HG02571 (cell line): ENCODE measurements around the gene MTMR12.
"Not testable (repeated sequence)": the region's sequence is repeated elsewhere in the genome, so short reads cannot be mapped to it uniquely, and the experiment has no call there.

Experiments
- ATAC-seq: cut with Tn5 transposase; IDR thresholded peaks from one replicate; pipeline ENCODE4 v1.9.1; 2021; ENCODE audit warnings: mild to moderate bottlenecking, moderate library complexity; ENCODE audit not compliant: unreplicated experiment

MTMR12 gene

GRCh38 chr5:32302835-32303754 lies 9.6 kb downstream of the MTMR12 start:
- ATAC-seq, result no peak

DNA sequence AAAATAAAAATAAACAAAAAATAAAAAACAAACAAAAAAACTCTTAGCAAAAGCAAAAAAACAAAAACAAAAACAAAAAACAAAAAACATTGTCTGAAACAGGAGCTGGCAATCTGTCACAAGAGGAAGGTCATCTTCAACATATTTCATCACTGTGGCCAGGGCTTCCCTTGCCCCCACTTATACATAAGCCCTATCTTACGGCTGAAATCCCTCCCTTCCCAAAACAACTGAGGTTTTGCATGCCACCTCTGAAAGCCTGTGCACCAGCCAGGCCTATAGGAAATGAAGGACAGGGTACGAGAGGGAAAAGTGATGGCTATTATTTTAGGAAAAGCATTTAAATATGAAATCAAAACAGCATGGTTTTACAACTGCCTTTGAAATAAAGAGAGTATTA lies 10.8 kb downstream of the MTMR12 start:
- ATAC-seq, result no peak

GRCh38 chr5:32299059-32299677 lies 13.6 kb downstream of the MTMR12 start:
- no peak for ATAC-seq

- ATAC-seq, result no peak
Measured at GRCh38 chr5:32298059-32298415, 14.7 kb downstream of the MTMR12 start.

DNA sequence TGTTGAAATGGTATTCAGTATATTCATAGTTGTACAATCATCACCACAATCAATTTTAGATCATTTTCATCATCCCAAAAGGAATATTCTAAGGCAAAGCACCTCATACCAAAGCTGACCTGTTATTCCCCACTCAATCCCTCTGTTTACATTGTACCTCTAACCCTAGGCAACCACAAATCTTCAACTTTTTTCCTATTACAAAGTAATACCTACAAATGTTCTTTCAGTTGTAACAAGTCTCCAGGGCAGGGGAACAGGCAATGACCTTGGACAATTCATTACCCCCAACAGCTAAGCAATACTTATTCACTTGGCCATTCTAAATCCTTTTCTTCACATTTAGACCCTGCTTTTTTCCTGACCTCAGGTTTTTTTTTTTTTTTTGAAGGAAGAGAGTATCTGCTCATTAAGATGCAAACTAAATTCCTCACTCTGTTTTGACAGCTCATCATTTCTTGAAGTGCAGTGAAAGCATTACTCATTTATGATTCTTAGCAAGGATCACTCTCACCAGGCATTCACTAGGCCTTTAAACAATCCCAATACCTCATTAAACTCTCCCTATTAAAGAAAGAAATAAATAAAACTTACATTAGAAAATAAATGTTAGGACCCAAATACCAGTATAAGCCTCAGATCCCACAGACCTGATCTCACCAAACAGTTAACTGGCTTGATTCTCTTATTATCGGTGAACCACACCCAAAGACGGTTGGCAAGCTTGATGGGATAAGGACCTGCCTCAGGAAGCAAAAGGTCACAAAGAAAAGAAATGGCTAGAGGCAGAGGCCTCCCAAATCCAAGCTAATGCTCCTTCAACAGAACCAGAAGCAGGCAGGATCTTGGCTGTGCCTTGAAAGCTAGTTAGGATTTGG lies 15.3 kb downstream of the MTMR12 start:
- ATAC-seq, result no peak

- not testable (repeated sequence) for ATAC-seq
Measured at GRCh38 chr5:32295966-32296772, 16.6 kb downstream of the MTMR12 start.

GRCh38 chr5:32291591-32291990 lies 21.1 kb downstream of the MTMR12 start:
- ATAC-seq, result no peak

DNA sequence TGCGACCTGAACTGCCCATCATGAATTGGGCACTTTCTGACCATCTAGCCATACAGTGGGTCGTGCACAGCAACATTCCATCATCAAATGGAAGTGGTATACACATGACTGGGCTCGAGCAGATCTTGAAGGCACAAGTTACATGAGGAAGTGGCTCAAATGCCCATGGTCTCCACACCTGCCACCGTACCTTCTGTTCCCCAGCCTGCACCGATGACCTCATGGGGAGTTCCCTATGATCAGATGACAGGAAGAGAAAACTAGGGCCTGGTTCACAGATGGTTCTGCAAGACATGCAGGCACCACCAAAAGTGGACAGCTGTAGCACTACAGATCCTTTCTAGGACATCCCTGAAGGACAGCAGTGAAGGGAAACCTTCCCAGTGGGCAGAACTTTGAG lies 21.8 kb downstream of the MTMR12 start:
- peak; percentile 63 for ATAC-seq

GRCh38 chr5:32290501-32290900 lies 22.2 kb downstream of the MTMR12 start:
- ATAC-seq, result not testable (repeated sequence)

DNA sequence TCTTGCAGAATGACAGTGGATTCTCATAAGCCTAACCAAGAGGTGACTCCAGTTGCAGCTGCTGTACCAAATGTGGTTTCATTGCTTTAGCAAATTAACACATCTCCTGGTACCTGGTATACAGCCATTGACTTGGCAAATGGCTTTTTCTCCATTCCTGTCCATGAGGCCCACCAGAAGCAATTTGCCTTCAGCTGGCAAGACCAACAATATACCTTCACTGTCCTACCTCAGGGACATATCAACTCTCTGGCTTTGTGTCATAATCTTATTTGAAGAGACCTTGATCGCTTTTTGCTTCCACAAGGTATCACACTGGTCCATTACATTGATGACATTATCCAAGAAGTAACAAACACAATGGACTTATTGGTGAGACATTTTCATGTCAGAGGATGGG lies 22.8 kb downstream of the MTMR12 start:
- ATAC-seq, result not testable (repeated sequence)

- not testable (repeated sequence) for ATAC-seq
Measured at GRCh38 chr5:32288135-32288534, 24.6 kb downstream of the MTMR12 start.

GRCh38 chr5:32287525-32287924 lies 25.2 kb downstream of the MTMR12 start:
- not testable (repeated sequence) for ATAC-seq

DNA sequence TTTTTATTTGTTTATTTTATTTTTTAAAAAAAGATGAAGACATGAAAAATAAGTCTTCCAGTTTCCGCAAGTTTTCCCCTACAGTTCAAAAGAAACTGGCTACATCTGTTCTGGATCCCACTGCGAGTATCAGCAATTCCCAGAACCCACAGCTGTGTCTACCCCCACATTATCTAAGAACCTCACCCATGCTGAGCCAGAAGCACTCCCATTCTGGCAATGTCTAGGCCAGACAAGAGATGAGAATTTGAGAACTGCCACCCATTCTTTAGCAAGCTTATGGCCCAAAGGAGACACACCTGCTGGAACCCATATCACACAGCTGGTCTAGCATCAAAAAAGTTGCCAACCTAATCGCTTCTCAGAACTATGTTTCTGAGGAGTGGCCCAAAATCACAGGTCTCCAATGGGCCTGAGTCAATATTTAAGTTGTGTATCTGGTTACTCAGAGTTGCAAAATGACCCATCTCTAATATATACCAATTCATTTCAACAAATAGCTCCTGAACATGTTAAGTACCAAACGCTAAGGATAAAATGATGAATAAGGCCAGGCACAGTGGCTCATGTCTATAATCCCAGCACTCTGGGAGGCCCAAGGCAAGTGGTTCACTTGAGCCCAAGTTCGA lies 27.1 kb downstream of the MTMR12 start:
- no peak for ATAC-seq

DNA sequence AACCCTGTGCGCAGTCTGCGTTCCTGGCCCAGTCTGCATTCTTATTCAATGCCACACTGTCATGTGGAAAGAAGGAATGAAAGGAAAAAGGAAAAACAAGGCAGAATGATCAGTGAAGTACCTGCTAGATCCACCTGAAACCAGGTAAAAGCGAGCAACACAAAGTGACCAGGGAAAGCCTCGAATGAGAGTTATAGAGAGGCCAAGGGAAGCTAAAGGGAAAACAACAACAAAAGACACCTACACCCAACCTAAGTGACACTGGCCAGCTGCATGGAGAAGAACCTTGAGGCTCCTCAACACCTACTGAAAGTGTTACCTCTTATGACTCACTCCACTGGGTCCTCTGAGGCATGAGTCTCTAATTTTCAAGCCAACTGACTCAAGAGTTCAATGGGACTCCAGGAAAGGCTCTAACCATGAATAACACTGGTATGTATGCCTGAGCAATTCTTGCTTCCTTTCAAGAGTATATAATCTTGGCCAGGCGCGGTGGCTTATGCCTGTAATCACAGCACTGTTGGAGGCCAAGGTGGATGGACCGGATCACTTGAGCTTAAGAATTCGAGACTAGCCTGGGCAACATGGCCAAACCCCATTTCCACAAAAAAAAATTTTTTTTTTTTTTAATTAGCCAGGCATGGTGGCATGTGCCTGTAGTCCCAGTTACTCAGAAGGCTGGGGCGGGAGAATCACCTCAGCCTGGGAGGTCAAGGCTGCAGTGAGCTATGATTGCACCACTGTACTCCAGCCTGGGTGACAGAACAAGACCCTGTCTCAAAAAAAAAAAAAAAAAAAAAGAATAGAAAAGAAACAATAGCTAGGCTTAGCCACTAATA lies 29.0 kb downstream of the MTMR12 start:
- no peak for ATAC-seq

DNA sequence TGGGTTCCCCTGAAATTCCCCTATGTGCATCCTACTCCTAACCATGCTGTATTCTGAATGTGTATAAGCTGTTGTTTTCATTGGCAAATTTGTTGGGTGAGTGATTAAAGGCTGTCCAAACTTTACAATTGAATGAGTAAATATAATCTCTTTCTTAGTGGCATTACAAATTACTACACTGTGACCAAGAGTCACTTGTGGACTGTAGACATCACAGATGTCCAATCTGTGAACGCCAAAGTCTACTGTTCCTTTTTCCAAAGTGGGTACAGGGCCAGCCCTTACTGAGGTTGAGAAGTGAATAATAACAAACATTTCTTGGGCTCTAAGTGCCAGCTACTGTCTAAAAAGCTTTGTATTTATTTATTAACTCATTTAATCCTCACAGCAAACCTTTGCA lies 29.7 kb downstream of the MTMR12 start:
- no peak for ATAC-seq

DNA sequence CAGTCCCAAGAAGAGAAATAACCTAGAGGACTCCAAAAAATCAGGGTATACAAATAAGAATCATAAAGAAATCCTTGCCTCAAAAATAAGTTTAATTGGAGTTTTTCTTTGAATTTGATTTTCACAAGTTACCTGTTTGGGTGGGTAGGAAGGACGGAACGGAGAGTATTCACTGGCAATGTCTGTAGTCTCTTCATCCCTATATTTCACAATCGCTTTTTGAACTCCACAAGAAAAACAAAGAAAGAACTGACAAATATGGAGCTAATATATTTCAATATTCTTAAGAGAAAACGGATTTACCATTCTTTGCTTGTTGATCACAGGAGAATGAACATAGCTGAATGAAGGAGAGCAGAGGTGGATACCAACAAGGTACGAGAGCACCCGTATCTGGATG lies 30.1 kb downstream of the MTMR12 start:
- no peak for ATAC-seq

GRCh38 chr5:32281378-32282133 lies 31.2 kb downstream of the MTMR12 start:
- not testable (repeated sequence) for ATAC-seq

DNA sequence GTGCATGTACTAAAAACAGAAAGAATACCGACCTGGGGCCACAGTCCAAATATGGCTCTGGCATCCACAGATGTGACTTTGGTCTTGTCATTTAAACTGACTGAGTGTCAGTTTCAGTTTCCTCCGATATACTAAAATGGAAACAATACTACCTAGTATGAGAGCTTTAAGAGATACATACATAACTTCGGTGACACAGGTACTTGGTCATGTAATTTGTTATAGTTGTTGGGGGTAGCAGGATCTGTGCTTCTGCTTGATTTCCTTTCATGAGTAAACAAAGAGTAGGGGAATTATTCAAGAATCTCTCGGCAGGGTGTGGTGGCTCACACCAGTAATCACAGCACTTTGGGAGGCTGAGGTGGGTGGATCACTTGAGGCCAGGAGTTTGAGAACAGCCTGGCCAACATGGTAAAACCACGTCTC lies 32.1 kb downstream of the MTMR12 start:
- ATAC-seq, result peak; percentile 78
